Measurements from ENCODE around the gene GAL. TPM values are rescaled to one million over a fixed set of nuclear protein-coding genes. Genes with fewer than 3 reads are reported as not detected.

The GAL gene
- total and polyA plus RNA-seq, 2 experiments from 2014 or later: 80.9 to 691 TPM

GRCh38 chr11:68735646-68736045, 51.3 kb downstream of the GAL start:
- no peak for DNase-seq (ENCODE audit: low spot score)
- peaks cover 2% of the 10 kb centered on the region; the same call in 1 of the 2 replicates for H4K20me1 ChIP-seq (replicated peaks; ENCODE audit: insufficient read depth)
- H3K36me3 ChIP-seq (ENCODE audit: insufficient read depth): peaks cover 16% of the 10 kb centered on the region; the same call in 1 of the 2 replicates
- H3K4me3 ChIP-seq: no peak overlapping the region
- peaks cover 4% of the 10 kb centered on the region; the same call in 1 of the 2 replicates for H3K4me1 ChIP-seq (ENCODE audit: insufficient read depth)
- H3K36me3 Mint-ChIP-seq (ENCODE audit: low read depth): peaks cover 28% of the 10 kb centered on the region
- peaks cover 11% of the 10 kb centered on the region for H3K4me1 Mint-ChIP-seq
- no peaks in the 10 kb centered on the region for H3K27me3 Mint-ChIP-seq (ENCODE audit: insufficient read depth, low read depth, poor library complexity)
- H3K4me2 ChIP-seq: no peak overlapping the region
- H3K4me3 Mint-ChIP-seq: no peak overlapping the region
- H3K9me2 ChIP-seq (ENCODE audit: insufficient read depth): no peaks in the 10 kb centered on the region
- H3K9me3 Mint-ChIP-seq: no peaks in the 10 kb centered on the region
- H3K27ac ChIP-seq (ENCODE audit: low read depth): no peak overlapping the region
- no peaks in the 10 kb centered on the region for H3K27me3 ChIP-seq (ENCODE audit: insufficient read depth)
- no peak overlapping the region for H2AFZ ChIP-seq
- H3F3A ChIP-seq (replicated peaks; ENCODE audit: low read depth): no peaks in the 10 kb centered on the region
- no peaks in the 10 kb centered on the region for H3K79me2 ChIP-seq (replicated peaks; ENCODE audit: insufficient read depth)
- no peak for ATAC-seq
- H3K27ac Mint-ChIP-seq: no peak overlapping the region
- TF ChIP-seq, protein P1, sequence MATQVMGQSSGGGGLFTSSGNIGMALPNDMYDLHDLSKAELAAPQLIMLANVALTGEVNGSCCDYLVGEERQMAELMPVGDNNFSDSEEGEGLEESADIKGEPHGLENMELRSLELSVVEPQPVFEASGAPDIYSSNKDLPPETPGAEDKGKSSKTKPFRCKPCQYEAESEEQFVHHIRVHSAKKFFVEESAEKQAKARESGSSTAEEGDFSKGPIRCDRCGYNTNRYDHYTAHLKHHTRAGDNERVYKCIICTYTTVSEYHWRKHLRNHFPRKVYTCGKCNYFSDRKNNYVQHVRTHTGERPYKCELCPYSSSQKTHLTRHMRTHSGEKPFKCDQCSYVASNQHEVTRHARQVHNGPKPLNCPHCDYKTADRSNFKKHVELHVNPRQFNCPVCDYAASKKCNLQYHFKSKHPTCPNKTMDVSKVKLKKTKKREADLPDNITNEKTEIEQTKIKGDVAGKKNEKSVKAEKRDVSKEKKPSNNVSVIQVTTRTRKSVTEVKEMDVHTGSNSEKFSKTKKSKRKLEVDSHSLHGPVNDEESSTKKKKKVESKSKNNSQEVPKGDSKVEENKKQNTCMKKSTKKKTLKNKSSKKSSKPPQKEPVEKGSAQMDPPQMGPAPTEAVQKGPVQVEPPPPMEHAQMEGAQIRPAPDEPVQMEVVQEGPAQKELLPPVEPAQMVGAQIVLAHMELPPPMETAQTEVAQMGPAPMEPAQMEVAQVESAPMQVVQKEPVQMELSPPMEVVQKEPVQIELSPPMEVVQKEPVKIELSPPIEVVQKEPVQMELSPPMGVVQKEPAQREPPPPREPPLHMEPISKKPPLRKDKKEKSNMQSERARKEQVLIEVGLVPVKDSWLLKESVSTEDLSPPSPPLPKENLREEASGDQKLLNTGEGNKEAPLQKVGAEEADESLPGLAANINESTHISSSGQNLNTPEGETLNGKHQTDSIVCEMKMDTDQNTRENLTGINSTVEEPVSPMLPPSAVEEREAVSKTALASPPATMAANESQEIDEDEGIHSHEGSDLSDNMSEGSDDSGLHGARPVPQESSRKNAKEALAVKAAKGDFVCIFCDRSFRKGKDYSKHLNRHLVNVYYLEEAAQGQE (IDR thresholded peaks at IDR 0.05; ENCODE audit: unreplicated experiment): no peak
- no peak for TF ChIP-seq JUNB (IDR thresholded peaks at IDR 0.05; ENCODE audit: unreplicated experiment)
- no peak for TF ChIP-seq NANOG (IDR thresholded peaks at IDR 0.05; ENCODE audit: borderline replicate concordance)
- no peak for TF ChIP-seq STAT1 (IDR thresholded peaks at IDR 0.05; ENCODE audit: unreplicated experiment)
- no peak for TF ChIP-seq ZNF331 (CRISPR knock-in tag; IDR thresholded peaks at IDR 0.05; ENCODE audit: low read depth)

Other genes with a start within 250 kb of the GAL start
- gene PPP6R3, start 223.8 kb upstream of the GAL start, total RNA-seq (2014; rRNA removed; shearing (Covaris generic)): 220 and 268 TPM in 2 replicates
- gene PPP6R3, start 223.8 kb upstream of the GAL start, polyA plus RNA-seq (2016; fragmentation: Nextera tagmentation; extraction: Ambion mirVana): 138 and 170 TPM in 2 replicates
- 58.2 and 64.6 TPM in 2 replicates for gene TESMIN, start 67.0 kb downstream of the GAL start, total RNA-seq (2014; rRNA removed; shearing (Covaris generic))
- gene TESMIN, start 67.0 kb downstream of the GAL start, polyA plus RNA-seq (2016; fragmentation: Nextera tagmentation; extraction: Ambion mirVana): 54.5 and 54.9 TPM in 2 replicates
- 9.5 and 11.5 TPM in 2 replicates for gene CPT1A, start 157.4 kb downstream of the GAL start, total RNA-seq (2014; rRNA removed; shearing (Covaris generic))
- 2.6 and 4.3 TPM in 2 replicates for gene CPT1A, start 157.4 kb downstream of the GAL start, polyA plus RNA-seq (2016; fragmentation: Nextera tagmentation; extraction: Ambion mirVana)
- 46.6 and 62.4 TPM in 2 replicates for gene MRPL21, start 219.3 kb downstream of the GAL start, total RNA-seq (2014; rRNA removed; shearing (Covaris generic))
- gene MRPL21, start 219.3 kb downstream of the GAL start, polyA plus RNA-seq (2016; fragmentation: Nextera tagmentation; extraction: Ambion mirVana): 232 and 238 TPM in 2 replicates
- 13.7 and 27.7 TPM in 2 replicates for gene IGHMBP2, start 219.3 kb downstream of the GAL start, total RNA-seq (2014; rRNA removed; shearing (Covaris generic))
- 14.3 TPM in 2 replicates for gene IGHMBP2, start 219.3 kb downstream of the GAL start, polyA plus RNA-seq (2016; fragmentation: Nextera tagmentation; extraction: Ambion mirVana)

Measured in GM23338 (cell line).